GM10248 (cell line): ENCODE results near the gene SCO1.
"Not testable (repeated sequence)": the region's sequence is repeated elsewhere in the genome, so short reads cannot be mapped to it uniquely, and the experiment has no call there.

Experiments
- CTCF ChIA-PET: fragments of 300-600 bp; sonication (Branson Sonifier 250); formaldehyde crosslinking; extraction: SDS; loops from one replicate; lab custom pipeline; 2021; ENCODE audit warnings: antibody characterized with exemption; lab: Yijun Ruan, JAX
- POLR2A ChIA-PET: fragments of 350-650 bp; sonication (Branson Sonifier 250); formaldehyde crosslinking; extraction: SDS; loops from one replicate; lab custom pipeline; 2020; ENCODE audit warnings: antibody characterized with exemption; lab: Yijun Ruan, JAX
- DNase-seq: peaks from one replicate; pipeline ENCODE4 v3.0.0; 2012; ENCODE audit errors: extremely low spot score
- TF ChIP-seq, protein P1 (sequence below): IDR thresholded peaks from 2 replicates; pipeline ENCODE4 v1.5.1; 2012; ENCODE audit warnings: mild to moderate bottlenecking, low read depth; ENCODE audit errors: extremely low read depth, missing control alignments, control extremely low read depth

SCO1 gene

DNA sequence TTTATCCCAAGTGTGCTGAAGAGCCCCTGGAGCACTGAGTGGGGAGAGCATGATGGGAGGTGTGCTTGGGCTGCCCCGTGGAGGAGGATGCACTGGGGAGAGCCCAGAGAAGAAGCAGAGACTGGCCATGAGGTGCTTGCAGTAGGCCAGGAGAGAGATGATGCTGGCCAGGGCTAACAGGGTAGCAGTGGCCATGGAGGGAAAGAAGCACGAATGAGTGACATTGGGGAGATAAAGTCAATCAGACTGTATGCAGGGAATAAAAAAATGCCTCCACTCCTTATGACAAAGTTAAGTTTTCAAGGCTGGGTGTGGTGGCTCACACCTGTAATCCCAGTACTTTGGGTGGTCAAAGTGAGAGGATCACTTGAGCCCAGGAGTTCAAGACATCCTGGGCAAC, 37.9 kb upstream of the SCO1 start:
- CTCF ChIA-PET = interaction anchor here (1.2 to 3.1 kb wide), 3 partner anchors 13 to 110 kb away, joined by 4 to 28 read pairs (median 19); no protein-coding TSS in a partner anchor
- TF ChIP-seq, protein P1, sequence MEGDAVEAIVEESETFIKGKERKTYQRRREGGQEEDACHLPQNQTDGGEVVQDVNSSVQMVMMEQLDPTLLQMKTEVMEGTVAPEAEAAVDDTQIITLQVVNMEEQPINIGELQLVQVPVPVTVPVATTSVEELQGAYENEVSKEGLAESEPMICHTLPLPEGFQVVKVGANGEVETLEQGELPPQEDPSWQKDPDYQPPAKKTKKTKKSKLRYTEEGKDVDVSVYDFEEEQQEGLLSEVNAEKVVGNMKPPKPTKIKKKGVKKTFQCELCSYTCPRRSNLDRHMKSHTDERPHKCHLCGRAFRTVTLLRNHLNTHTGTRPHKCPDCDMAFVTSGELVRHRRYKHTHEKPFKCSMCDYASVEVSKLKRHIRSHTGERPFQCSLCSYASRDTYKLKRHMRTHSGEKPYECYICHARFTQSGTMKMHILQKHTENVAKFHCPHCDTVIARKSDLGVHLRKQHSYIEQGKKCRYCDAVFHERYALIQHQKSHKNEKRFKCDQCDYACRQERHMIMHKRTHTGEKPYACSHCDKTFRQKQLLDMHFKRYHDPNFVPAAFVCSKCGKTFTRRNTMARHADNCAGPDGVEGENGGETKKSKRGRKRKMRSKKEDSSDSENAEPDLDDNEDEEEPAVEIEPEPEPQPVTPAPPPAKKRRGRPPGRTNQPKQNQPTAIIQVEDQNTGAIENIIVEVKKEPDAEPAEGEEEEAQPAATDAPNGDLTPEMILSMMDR = no peak
- DNase-seq = no peak
- POLR2A ChIA-PET = no interaction called here

DNA sequence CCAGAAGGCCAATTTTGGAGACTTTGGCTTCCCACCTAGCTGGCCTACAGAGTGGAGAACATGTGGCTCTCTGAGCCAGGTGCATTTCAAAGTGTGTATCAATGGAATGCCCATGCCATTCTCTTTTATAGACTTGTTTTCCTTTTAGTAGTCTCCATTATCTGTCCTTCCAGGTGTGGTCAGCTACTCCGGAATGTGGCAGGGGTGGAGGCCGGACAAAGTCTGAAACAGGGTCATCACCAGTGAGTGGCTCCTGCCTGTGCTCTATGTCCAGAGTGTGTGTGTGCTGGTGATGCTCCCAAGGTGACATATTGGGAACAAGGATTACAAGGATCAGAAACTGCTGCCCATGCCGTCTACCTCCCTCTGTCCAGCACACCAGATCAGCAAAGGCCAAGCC, 36.3 kb upstream of the SCO1 start:
- POLR2A ChIA-PET = no interaction called here
- DNase-seq = no peak
- TF ChIP-seq, protein P1 = no peak
- CTCF ChIA-PET = no interaction called here

DNA sequence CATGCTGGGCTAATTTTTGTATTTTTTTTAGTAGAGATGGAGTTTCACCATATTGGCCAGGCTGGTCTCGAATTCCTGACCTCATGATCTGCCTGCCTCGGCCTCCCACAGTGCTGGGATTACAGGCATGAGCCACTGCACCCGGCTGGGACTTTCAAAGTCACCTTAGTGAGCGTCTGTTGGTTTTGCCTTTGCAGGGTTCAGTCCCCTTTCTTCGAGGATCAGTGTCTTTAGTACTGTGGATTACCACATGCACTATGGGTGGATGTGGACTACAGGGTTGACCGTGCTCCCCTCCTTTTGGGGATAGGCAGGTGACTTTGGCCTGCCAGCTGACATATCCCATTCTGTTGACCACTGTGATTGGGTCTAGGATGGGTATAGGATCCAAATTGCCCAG, 34.8 kb upstream of the SCO1 start:
- CTCF ChIA-PET = interaction anchor here (1.5 kb wide), 1 partner anchor 85 kb away, joined by 3 read pairs; no protein-coding TSS in a partner anchor
- POLR2A ChIA-PET, DNase-seq: not testable (repeated sequence)

DNA sequence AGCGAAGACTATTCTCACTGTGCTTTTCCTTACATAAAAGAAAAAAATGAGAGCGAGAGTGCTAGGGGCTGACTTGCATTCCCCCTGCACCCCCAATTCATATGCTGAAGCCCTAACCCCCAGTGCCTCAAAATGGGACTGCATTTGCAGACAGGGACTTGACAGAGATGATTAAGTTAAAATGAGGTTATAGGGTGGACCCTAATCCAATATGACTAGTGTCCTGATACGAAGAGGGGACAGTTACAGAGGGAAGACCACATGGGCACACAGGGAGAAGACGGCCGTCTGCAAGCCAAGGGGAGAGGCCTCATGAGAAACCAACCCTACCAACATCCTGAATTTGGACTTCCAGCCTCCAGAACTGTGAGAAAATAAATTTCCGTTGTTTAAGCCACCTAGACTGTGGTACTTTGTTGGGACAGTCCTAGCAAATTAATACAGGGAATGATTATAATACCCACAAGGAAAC, 34.1 kb upstream of the SCO1 start:
- ChIA-PET POLR2A (interaction anchor here (1.1 kb wide), 1 partner anchor 718 kb away, joined by 6 read pairs; no protein-coding TSS in a partner anchor), CTCF (interaction anchor here (1.5 kb wide), 1 partner anchor 85 kb away, joined by 3 read pairs; no protein-coding TSS in a partner anchor)
- DNase-seq = no peak
- TF ChIP-seq, protein P1 = no peak

DNA sequence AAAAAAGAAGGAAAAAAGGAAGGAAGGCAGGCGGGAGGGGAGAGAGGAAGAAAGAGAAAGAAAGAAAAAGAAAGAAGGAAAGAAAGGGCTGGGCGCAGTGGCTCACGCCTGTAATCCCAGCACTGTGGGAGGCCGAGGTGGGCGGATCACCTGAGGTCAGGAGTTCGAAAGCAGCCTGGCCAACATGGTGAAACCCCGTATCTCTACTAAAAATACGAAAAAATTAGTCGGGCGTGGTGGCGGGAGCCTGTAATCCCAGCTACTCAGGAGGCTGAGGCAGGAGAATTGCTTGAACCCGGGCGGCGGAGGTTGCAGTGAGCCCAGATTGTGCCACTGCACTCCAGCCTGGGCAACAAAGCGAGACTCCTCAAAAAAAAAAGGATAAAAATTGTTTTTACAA, 32.9 kb upstream of the SCO1 start:
- ChIA-PET CTCF (interaction anchor here (1.1 kb wide), 1 partner anchor 10 kb away, joined by 3 read pairs; no protein-coding TSS in a partner anchor), POLR2A (interaction anchor here (1.1 kb wide), 1 partner anchor 717 kb away, joined by 6 read pairs; no protein-coding TSS in a partner anchor)
- not testable (repeated sequence) for DNase-seq

DNA sequence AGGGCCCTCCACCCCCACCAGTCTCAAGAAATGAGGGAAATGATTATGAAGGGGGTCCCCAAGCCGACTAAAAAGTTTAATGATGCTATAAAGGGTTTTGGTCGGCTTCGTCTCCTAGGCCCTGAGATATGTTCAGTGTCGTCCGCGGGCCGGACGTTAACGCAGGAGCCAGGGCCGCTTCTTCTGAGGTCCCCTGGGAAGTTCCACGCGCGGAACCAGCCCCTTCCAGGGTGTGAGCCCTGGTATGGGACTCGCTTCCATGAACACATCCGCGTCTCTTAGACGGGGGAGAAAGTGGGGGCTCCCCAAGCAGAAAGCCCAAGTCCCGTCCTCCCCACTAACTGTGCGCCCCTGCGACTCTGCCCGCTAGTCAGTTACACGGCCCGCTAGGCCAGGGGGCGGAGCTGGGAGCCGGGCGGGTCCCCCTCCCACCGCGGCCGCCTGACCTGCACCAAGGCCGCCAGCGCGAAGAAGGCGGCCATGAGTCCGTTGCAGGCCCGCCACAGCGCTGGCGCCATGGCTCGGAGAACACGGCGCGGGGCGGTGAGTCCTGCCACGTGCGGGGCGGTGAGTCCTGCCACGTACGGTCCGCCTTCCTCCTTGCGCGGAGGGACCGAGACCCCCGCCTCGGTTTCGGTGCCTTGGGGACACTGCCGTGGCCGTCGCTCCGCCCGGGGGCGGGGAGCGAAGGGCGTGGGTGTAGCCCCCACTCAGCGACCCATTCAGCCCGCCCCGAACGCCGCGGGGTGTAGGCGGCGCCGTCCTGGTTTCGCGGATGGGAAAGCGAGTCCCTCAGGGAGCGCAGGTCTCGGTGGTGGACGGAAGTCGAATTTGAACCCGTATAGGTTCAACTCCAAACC, 32.2 kb upstream of the SCO1 start, which contains the start of gene TMEM220:
Gene TMEM220, minus strand, starts transcription at position 690 of the 860 bp plus-strand sequence. Its CDS starts 172 bp downstream, at position 518.
- DNase-seq = peak; percentile 60
- CTCF ChIA-PET = interaction anchor here (1.1 kb wide), 1 partner anchor 9 kb away, joined by 3 read pairs; no protein-coding TSS in a partner anchor
- TF ChIP-seq, protein P1 = no peak
- POLR2A ChIA-PET = no interaction called here

DNA sequence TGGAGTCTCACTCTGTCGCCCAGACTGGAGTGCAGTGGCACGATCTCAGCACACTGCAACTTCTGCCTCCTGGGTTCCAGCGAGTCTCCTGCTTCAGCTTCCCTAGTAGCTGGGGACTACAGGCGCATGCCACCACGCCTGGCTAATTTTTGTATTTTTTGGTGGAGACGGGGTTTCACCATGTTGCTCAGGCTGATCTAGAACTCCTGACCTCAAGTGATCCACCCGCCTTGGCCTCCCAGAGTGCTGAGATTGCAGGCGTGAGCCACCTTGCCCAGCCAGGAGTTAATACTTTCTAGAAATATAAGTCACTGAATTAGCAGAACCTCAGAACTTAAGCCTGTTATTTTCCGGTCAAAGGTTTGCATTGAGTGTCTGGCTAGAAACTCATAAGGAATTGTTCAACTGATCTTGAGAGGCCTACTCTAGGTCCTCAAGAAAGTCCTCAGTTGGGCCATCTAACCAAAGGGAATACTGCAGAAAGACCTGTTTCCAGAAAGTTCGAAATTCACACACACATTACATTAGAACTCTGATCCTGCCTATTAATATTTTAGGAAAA, 31.1 kb upstream of the SCO1 start:
- no peak for DNase-seq
- CTCF ChIA-PET = interaction anchor here (2.0 kb wide), 1 partner anchor 9 kb away, joined by 9 read pairs; no protein-coding TSS in a partner anchor
- TF ChIP-seq, protein P1 = no peak
- POLR2A ChIA-PET = no interaction called here
